Measurements from ENCODE around the gene FLCN. TPM values are rescaled to one million over a fixed set of nuclear protein-coding genes. Genes with fewer than 3 reads are reported as not detected.

FLCN gene
- total and polyA plus RNA-seq, 4 donors, result 31.4 to 118 (median 80.1) TPM

DNA sequence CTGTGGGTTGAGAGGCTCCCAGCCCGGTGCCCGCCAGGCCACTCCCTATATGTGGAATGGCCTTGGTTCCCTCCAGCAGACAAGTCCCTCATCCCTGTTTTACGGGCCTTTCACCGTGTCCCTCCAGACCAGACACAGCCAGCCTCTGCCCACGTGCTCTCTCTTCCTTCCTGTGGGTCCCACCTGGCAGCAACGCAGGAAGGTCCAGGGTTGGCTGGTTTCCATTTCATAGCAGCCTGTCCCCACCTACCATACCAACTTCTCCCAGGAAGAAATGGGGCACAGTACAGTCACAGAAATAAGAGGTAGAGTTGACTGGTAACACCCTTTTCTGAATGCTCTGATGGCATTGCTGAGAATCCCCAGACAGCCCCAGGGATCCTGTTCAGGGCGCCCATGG is 65.8 kb downstream of the FLCN start:
- Histone ChIP-seq H3K27ac (ENCODE audit: low read depth in 1 of 2, low read length in 1 of 2) (peak overlapping the region in 1 of 2 donors; percentile 73), H3K27me3 (ENCODE audit: control insufficient read depth in 3 of 3, insufficient read depth in 3 of 3, low read length in 2 of 3) (no peaks in the 10 kb centered on the region), H3K9ac (ENCODE audit: insufficient read depth in 1 of 2, low read length in 2 of 2) (no peak overlapping the region), H3K4me3 (no peak overlapping the region), H3K4me1 (ENCODE audit: control insufficient read depth in 5 of 5, insufficient read depth in 5 of 5, low read length in 5 of 5) (peaks cover 0 to 14% (median 9%) of the 10 kb centered on the region in 5 donors), H3K36me3 (ENCODE audit: control insufficient read depth in 4 of 4, insufficient read depth in 4 of 4, low read length in 4 of 4) (peaks cover 27 to 73% (median 63%) of the 10 kb centered on the region in 4 donors), H3K9me3 (ENCODE audit: control insufficient read depth in 4 of 4, insufficient read depth in 3 of 4, low read length in 3 of 4) (peaks cover 0 to 1% (median 0%) of the 10 kb centered on the region in 4 donors)
- DNase-seq (no peak), ATAC-seq (ENCODE audit: insufficient read depth, low FRiP score) (no peak)
- WGBS, 2 donors, result 58 to 72% methylated on average over 7 of the region's 7 CpGs
- TF ChIP-seq CTCF (IDR thresholded peaks at IDR 0.05; ENCODE audit: control extremely low read depth, extremely low read depth), result no peak

DNA sequence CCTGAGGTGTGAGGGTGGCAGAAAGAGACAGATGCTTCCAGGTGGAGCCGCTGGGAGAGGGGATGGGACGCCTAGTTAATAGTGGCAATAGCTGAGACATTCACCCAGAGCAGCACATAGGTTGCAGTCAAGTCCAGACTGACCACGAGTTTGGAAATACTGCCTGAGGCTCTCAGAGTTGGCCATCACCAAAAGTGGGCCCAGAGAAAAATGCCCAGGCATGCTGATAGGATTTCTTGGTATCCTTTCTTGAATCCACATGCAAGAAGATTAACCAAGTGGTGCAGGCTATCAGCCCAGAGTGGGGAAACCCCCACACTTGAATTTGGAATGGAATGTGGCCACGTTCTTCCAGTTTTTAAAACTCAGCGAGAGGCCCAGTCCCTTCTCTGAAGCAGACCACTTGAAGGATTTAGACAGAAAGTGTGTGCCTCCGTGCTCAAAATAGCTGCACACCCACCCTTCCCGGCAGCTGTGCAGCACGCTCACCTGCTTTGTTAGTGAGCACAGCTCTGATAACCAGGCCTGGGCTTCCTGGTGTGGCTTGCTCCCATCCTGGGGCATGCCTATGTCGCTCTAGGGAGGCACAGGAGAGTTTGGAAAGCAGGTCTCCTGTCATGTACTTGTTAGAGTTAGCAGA is 66.5 kb downstream of the FLCN start:
- H3K9ac ChIP-seq (ENCODE audit: insufficient read depth in 1 of 2, low read length in 2 of 2), result no peak overlapping the region
- peaks cover 0 to under 1% (median 0%) of the 10 kb centered on the region in 4 donors for H3K9me3 ChIP-seq (ENCODE audit: control insufficient read depth in 4 of 4, insufficient read depth in 3 of 4, low read length in 3 of 4)
- DNase-seq (peak; percentile 44 to 56 (median 51)), ATAC-seq (ENCODE audit: insufficient read depth, low FRiP score) (peak; percentile 38)
- H3K4me1 ChIP-seq (ENCODE audit: control insufficient read depth in 5 of 5, insufficient read depth in 5 of 5, low read length in 5 of 5), result peaks cover 0 to 14% (median 9%) of the 10 kb centered on the region in 5 donors
- H3K4me3 ChIP-seq, result no peak overlapping the region
- no peaks in the 10 kb centered on the region for H3K27me3 ChIP-seq (ENCODE audit: control insufficient read depth in 3 of 3, insufficient read depth in 3 of 3, low read length in 2 of 3)
- peaks cover 27 to 70% (median 63%) of the 10 kb centered on the region in 4 donors for H3K36me3 ChIP-seq (ENCODE audit: control insufficient read depth in 4 of 4, insufficient read depth in 4 of 4, low read length in 4 of 4)
- WGBS, 2 donors, result 68 to 85% methylated on average over 9 of the region's 9 CpGs
- H3K27ac ChIP-seq (ENCODE audit: low read depth in 1 of 2, low read length in 1 of 2), result peak overlapping the region in 1 of 2 donors; percentile 73
- TF ChIP-seq CTCF (IDR thresholded peaks at IDR 0.05; ENCODE audit: control extremely low read depth, extremely low read depth), result no peak

- ATAC-seq (ENCODE audit: insufficient read depth, low FRiP score) (no peak), DNase-seq (no peak)
- Histone ChIP-seq H3K4me1 (ENCODE audit: control insufficient read depth in 5 of 5, insufficient read depth in 5 of 5, low read length in 5 of 5) (peaks cover 0 to 14% (median 9%) of the 10 kb centered on the region in 5 donors), H3K36me3 (ENCODE audit: control insufficient read depth in 4 of 4, insufficient read depth in 4 of 4, low read length in 4 of 4) (peaks cover 20 to 70% (median 64%) of the 10 kb centered on the region in 4 donors), H3K27me3 (ENCODE audit: control insufficient read depth in 3 of 3, insufficient read depth in 3 of 3, low read length in 2 of 3) (no peaks in the 10 kb centered on the region), H3K4me3 (no peak overlapping the region), H3K9ac (ENCODE audit: insufficient read depth in 1 of 2, low read length in 2 of 2) (no peak overlapping the region), H3K27ac (ENCODE audit: low read depth in 1 of 2, low read length in 1 of 2) (no peak overlapping the region), H3K9me3 (ENCODE audit: control insufficient read depth in 4 of 4, insufficient read depth in 3 of 4, low read length in 3 of 4) (no peaks in the 10 kb centered on the region)
- no peak for TF ChIP-seq CTCF (IDR thresholded peaks at IDR 0.05; ENCODE audit: control extremely low read depth, extremely low read depth)
- WGBS, 2 donors, result 87 to 89% methylated on average over 4 of the region's 4 CpGs
Measured at GRCh38 chr17:17169396-17169795, 67.6 kb downstream of the FLCN start.

Data from lung (tissue), 12 donors.